ENCODE data around the gene ARPC4. TPM values are rescaled to one million over a fixed set of nuclear protein-coding genes. Genes with fewer than 3 reads are reported as not detected.

The ARPC4 gene
- total RNA-seq, 1 donor from 2014 or later = 170 TPM

DNA sequence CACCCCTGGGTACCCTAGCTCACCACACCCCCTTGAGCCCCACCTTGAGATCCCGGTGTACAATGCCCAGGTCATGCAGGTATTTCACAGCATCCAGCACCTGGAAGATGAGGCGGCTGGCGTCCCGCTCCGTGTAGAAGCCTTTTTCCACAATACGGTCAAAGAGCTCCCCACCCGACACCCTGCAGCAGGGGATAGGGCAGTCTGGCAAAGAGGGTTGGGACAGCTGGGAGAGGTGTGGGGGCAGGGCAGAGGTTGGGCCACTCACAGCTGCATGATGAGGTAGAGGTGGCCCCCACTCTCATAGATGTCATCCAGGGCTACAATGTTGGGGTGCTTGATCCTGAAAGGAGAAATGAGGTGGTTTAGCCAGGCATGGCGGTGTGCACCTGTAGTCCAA, 30.0 kb upstream of the ARPC4 start:
- DNase-seq (no peak), ATAC-seq (no peak)
- no peaks in the 10 kb centered on the region for H3K9me3 ChIP-seq
- intact Hi-C loops (cut with DNase I) = no loop called here
- no peaks in the 10 kb centered on the region for H3K27me3 ChIP-seq (ENCODE audit: low read depth)
- H3K4me1 ChIP-seq = peaks cover 14% of the 10 kb centered on the region
- no peak overlapping the region for H3K4me3 ChIP-seq
- TF ChIP-seq, protein P1, sequence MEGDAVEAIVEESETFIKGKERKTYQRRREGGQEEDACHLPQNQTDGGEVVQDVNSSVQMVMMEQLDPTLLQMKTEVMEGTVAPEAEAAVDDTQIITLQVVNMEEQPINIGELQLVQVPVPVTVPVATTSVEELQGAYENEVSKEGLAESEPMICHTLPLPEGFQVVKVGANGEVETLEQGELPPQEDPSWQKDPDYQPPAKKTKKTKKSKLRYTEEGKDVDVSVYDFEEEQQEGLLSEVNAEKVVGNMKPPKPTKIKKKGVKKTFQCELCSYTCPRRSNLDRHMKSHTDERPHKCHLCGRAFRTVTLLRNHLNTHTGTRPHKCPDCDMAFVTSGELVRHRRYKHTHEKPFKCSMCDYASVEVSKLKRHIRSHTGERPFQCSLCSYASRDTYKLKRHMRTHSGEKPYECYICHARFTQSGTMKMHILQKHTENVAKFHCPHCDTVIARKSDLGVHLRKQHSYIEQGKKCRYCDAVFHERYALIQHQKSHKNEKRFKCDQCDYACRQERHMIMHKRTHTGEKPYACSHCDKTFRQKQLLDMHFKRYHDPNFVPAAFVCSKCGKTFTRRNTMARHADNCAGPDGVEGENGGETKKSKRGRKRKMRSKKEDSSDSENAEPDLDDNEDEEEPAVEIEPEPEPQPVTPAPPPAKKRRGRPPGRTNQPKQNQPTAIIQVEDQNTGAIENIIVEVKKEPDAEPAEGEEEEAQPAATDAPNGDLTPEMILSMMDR (IDR thresholded peaks at IDR 0.05) = no peak
- no peak overlapping the region for H3K27ac ChIP-seq
- peaks cover 75% of the 10 kb centered on the region for H3K36me3 ChIP-seq

DNA sequence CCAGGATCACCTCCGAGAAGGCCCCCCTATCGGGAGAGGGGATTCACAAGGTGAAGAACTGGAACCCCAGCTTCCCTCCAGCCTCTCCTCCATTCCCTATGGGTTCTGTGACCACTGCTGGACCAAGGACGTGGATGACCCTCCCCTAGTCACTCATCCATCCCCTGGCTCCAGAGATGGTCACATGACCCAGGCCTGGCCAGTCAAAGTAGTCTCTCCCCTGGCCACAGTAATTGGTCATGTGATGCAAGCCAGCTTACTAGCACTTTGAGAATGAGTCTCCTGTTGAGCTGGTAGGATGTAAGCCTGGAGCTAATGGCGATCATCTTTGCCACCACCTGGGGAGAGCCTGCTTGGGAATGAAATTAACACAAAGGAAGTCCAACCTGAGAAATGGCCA, 27.0 kb upstream of the ARPC4 start:
- DNase-seq (no peak), ATAC-seq (no peak)
- intact Hi-C loops (cut with DNase I) = no loop called here
- Histone ChIP-seq H3K27ac (no peak overlapping the region), H3K4me1 (peaks cover 42% of the 10 kb centered on the region), H3K4me3 (no peak overlapping the region), H3K36me3 (peaks cover 45% of the 10 kb centered on the region), H3K9me3 (no peaks in the 10 kb centered on the region), H3K27me3 (ENCODE audit: low read depth) (no peaks in the 10 kb centered on the region)
- TF ChIP-seq, protein P1 (IDR thresholded peaks at IDR 0.05) = no peak

DNA sequence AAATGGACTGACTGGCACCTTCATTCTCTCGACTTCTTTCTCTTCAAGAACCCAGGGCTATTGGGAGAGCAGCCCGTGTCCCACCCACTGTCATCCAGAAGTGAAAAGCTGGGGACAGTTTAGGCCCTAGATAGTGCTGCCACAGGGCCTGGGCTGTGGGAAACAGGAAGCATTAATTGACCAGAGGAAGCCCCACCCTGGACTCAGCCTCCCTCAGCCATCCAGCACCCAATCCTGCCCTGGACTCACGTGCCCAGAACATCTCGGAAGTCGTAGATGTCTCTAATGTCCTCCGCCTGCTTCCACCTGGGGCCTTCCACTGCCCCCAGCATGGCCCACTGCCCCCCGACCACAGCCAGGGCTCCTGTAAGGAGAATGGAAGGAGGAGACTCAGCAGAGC, 25.5 kb upstream of the ARPC4 start:
- Histone ChIP-seq H3K4me3 (peak overlapping the region; percentile 20), H3K36me3 (peaks cover 34% of the 10 kb centered on the region), H3K4me1 (peaks cover 47% of the 10 kb centered on the region), H3K27ac (peak overlapping the region; percentile 38), H3K9me3 (no peaks in the 10 kb centered on the region), H3K27me3 (ENCODE audit: low read depth) (no peaks in the 10 kb centered on the region)
- DNase-seq (peak; percentile 55), ATAC-seq (peak in 1 of 2 donors; percentile 42)
- intact Hi-C loops (cut with DNase I) = no loop called here
- TF ChIP-seq, protein P1 (IDR thresholded peaks at IDR 0.05) = no peak

DNA sequence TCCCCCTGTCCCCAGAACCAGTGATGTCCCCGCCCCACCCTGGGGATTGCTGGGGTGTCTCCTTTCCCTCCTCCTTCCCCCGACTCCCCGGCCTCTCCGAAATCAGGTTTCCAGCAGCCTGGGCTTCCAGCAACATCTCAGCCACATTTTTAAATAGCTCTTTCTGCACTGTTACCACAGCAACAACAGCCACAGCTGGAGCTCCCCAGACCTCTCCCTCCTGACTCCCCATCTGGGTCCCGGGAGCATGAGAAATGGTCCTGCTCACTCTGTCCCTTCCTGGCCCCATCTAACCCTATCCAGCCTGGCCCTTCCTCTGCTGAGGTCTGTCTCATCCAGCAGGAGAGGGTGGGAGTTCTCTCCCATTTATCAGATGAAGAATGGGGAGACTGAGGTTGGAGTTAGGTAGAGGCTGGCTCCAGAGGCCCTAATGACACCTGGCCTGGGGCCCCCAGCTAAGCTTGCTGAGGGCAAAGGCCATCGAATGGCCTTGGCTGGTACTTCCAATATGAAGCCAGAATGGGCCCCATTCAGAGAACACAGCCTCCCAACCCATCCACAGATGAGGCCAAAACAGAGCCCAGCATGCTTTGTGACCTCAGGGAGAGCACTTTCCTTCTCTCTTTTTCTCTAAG, 24.6 kb upstream of the ARPC4 start:
- Histone ChIP-seq H3K9me3 (no peaks in the 10 kb centered on the region), H3K4me1 (peaks cover 47% of the 10 kb centered on the region), H3K4me3 (peak overlapping the region; percentile 87), H3K27me3 (ENCODE audit: low read depth) (no peaks in the 10 kb centered on the region), H3K27ac (peak overlapping the region; percentile 38), H3K36me3 (peaks cover 26% of the 10 kb centered on the region)
- no peak for DNase-seq
- intact Hi-C loops (cut with DNase I) = no loop called here
- TF ChIP-seq, protein P1 (IDR thresholded peaks at IDR 0.05) = no peak
- no peak for ATAC-seq

DNA sequence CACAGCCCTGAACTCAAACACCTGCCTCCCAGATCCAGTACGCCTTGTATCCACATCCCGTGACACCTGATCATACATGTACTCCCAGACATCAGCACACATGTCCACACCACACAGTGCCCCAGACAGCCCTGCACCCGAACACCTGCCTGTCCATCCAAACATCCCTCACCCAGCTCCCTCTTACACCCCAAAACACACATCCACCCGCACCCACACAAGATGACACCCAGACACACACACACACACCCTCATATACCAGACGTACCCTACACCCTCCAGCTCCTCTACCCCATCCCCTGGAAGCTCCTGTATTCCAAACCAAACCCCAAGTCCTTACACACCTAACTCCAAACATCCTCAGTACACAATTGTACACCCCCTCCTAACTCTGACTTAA, 23.9 kb upstream of the ARPC4 start:
- ATAC-seq = no peak
- Histone ChIP-seq H3K4me3 (peak overlapping the region; percentile 87), H3K4me1 (peaks cover 47% of the 10 kb centered on the region), H3K9me3 (no peaks in the 10 kb centered on the region), H3K27ac (peak overlapping the region; percentile 87), H3K27me3 (ENCODE audit: low read depth) (no peaks in the 10 kb centered on the region), H3K36me3 (peaks cover 18% of the 10 kb centered on the region)
- intact Hi-C loops (cut with DNase I) = no loop called here
- no peak for DNase-seq
- TF ChIP-seq, protein P1 (IDR thresholded peaks at IDR 0.05) = no peak
